ENCODE data around the gene IL1R2.

Gene IL1R2

GRCh38 chr2:102024410-102024809 lies 32.6 kb downstream of the IL1R2 start:
- DNase-seq, result no peak

GRCh38 chr2:102025016-102025501 lies 33.3 kb downstream of the IL1R2 start:
- DNase-seq, result no peak

- no peak for DNase-seq
Measured at GRCh38 chr2:102025583-102026267, 34.0 kb downstream of the IL1R2 start.

GRCh38 chr2:102027036-102027980 lies 35.5 kb downstream of the IL1R2 start:
- DNase-seq, result no peak

GRCh38 chr2:102028470-102028869 lies 36.7 kb downstream of the IL1R2 start:
- no peak for DNase-seq

- no peak for DNase-seq
Measured at GRCh38 chr2:102029405-102029804, 37.6 kb downstream of the IL1R2 start.

GRCh38 chr2:102029952-102030351 lies 38.2 kb downstream of the IL1R2 start:
- no peak for DNase-seq

GRCh38 chr2:102030502-102030854 lies 38.7 kb downstream of the IL1R2 start:
- no peak for DNase-seq

GRCh38 chr2:102030855-102031527 lies 39.2 kb downstream of the IL1R2 start:
- DNase-seq, result no peak

- no peak for DNase-seq
Measured at GRCh38 chr2:102032368-102033030, 40.7 kb downstream of the IL1R2 start.

GRCh38 chr2:102033031-102033749 lies 41.4 kb downstream of the IL1R2 start:
- DNase-seq, result peak in 1 of 2 experiments; percentile 24

- DNase-seq, result no peak
Measured at GRCh38 chr2:102033750-102034682, 42.3 kb downstream of the IL1R2 start.

- no peak for DNase-seq
Measured at GRCh38 chr2:102034683-102035548, 43.2 kb downstream of the IL1R2 start.

GRCh38 chr2:102037681-102038080 lies 45.9 kb downstream of the IL1R2 start:
- no peak for DNase-seq

- DNase-seq, result no peak
Measured at GRCh38 chr2:102040229-102040628, 48.5 kb downstream of the IL1R2 start.

- DNase-seq, result no peak
Measured at GRCh38 chr2:102041351-102041750, 49.6 kb downstream of the IL1R2 start.

- DNase-seq, result no peak
Measured at GRCh38 chr2:102042196-102043081, 50.7 kb downstream of the IL1R2 start.

GRCh38 chr2:102043560-102043959 lies 51.8 kb downstream of the IL1R2 start:
- DNase-seq, result no peak
